Upper lobe of left lung (tissue), 4 donors: ENCODE results near the gene SNRPA.

Source experiments
- CTCF ChIP-seq, 6 experiments: fragments of 450-650 bp in 4 of 6; fragments of 200-600 bp in 2 of 6; sonication (generic) in 2 of 6; IDR thresholded peaks; one replicate each; pipeline ENCODE4 v1.5.1; 2016 to 2019; ENCODE audit warnings: antibody characterized with exemption in 6 of 6
- EP300 ChIP-seq, 4 donors: sonication (generic); formaldehyde crosslinking; IDR thresholded peaks; one replicate each; pipeline ENCODE4 v1.5.1; 2017; ENCODE audit warnings: antibody characterized with exemption in 4 of 4, control low read depth in 2 of 4
- POLR2AphosphoS5 ChIP-seq, 2 donors: sonication (generic); formaldehyde crosslinking; IDR thresholded peaks; one replicate each; pipeline ENCODE4 v1.5.1; 2017; ENCODE audit warnings: antibody characterized with exemption in 2 of 2

- TF ChIP-seq POLR2AphosphoS5 (IDR thresholded peaks at IDR 0.05) (no peak), CTCF (IDR thresholded peaks at IDR 0.05) (no peak), EP300 (IDR thresholded peaks at IDR 0.05) (no peak)
Measured at GRCh38 chr19:40759352-40759751, 8.3 kb downstream of the SNRPA start.
